GM21737 (cell line): ENCODE data around the gene REP15.
"Not testable (repeated sequence)": the region's sequence is repeated elsewhere in the genome, so short reads cannot be mapped to it uniquely, and the experiment has no call there.

ENCODE experiments used
- ATAC-seq: cut with Tn5 transposase; IDR thresholded peaks from one replicate; pipeline ENCODE4 v1.9.1; 2021; ENCODE audit warnings: mild to moderate bottlenecking, moderate library complexity; ENCODE audit not compliant: unreplicated experiment

Gene REP15, protein sequence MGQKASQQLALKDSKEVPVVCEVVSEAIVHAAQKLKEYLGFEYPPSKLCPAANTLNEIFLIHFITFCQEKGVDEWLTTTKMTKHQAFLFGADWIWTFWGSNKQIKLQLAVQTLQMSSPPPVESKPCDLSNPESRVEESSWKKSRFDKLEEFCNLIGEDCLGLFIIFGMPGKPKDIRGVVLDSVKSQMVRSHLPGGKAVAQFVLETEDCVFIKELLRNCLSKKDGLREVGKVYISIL

DNA sequence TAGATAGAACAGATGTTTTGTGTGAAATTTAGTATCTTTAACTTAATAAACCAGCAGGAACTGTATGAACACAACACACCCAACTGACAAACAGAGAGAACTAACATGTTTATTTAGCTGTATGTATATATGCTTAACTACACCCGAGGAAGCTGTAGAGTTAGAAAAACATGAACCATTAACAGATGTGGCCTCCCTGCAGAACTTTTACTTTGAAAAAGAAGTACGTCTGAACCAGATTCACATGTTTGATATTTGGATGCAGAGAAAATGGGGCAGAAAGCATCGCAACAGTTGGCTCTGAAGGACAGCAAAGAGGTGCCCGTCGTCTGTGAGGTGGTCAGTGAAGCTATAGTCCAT is at the start of gene REP15:
REP15 (plus strand) TSS at position 155 of the 360 bp plus-strand sequence; CDS start at position 271, 116 bp downstream.
- ATAC-seq, result no peak

DNA sequence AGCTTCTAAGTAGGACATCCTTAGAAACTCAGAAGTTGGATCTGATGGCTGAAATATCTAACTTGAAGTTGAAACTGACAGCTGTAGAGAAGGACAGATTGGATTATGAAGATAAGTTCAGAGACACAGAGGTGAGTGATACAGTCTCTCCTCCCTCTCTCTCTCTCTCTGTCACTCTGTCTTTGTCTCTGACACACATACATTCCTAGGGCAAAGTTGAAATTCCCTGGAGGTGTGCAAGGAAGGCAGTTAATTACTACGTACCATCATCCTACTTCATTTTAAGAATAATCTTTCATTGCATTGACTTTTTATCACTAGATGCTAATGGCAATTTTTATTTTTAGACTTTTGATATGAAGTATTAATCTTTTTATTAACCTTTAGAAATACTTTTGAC is 46.2 kb upstream of the REP15 start:
- no peak for ATAC-seq

DNA sequence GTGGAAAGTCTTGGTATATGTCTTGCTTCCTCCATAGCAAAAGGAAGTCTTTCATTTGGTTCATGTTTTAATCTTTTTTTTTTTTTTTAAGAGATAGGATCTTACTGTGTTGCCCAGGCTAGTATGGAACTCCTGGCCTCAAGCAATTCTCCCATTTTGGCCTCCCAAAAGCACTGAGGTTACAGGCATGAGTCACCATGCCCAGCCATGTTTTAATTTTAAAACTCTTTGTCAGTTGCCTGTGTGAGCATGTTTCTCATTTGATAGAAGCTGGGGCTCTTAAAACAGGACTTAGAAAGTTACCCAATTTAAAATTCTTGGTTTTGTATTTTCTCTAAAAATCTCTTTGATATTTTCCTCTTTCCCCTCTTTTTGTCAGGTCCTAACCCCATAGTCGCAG is 45.0 kb upstream of the REP15 start:
- no peak for ATAC-seq

DNA sequence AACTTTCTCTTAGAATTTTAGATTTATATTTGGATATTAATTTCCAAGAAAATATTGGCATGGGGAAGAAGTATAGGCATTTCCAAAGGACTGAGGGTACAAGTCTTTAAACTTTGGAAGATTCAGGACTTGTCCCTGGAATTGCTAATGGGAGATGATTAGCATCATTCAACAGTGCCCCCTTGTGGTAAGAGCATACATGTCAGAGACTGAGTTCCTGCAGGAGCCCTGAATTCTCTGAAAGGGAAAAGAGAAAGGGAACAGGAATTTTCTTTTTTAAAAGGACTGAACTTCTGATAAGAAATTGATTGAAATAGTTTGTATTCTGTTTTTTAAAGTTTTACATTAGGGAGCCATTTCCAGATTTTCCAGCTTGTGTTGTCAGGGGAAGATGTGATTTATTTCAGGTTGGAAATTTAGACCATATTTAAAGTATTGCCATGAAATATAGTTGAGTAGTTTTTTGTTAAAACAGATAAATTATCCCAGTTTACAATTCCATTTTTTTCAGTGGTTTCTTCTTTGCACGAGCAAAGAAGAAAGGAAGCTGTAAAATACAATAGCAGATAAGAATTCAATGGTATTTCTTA is 44.0 kb upstream of the REP15 start:
- ATAC-seq, result no peak

DNA sequence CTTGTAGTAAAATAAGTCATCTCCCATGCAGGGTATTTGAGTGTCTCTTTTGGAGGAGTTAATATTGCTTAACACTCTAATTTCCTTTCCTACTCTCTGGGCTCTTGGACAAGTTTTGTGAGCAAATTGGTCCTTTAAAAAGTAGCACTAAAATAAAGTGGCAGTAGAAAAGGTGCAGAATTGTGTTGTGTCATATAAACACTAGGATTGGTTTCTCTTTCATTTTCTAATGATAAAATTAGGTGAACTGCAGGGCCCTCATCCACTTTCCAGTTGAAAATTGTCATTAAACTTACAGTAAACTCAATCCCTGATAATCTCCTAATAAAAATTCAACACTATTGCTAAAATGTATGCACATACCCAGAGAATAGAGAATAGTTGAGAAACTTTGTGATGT is 42.6 kb upstream of the REP15 start:
- ATAC-seq, result no peak

DNA sequence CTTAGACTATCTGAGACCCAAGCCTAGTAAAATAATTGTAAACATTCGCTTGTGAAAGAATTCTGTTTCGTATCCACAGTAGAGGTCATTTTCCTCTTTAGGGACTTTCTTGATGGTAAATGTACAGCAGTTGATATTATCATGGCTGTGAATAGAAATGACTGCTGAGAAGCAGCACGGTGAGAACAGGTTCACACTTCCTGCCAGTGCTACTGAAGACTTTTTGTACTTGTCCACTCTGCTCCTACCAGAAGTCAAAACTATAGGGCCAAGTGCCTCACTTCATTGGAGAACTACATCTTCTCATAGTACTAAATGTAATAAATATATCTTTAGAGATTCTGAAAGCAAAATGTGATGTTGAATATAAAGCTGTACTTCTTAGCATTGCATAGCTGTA is 40.8 kb upstream of the REP15 start:
- ATAC-seq, result not testable (repeated sequence)

DNA sequence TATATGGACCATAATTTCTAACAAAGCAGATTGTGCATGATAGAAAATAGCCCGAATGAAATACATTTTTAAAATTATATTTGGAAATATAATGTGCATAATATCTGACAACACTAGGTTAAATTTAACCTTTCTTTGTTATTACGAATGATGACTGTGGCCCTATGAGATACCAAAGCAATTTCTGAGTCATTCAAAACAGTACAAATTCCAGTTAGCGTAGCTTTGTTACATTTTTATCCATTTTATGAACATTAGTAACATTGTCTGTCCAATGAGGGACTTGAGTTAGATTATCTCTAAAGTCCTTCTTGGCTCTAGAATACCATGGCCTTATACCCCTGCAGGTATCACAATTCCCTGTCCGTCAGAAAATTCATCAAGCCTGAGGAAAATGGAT is 39.0 kb upstream of the REP15 start:
- ATAC-seq, result no peak

DNA sequence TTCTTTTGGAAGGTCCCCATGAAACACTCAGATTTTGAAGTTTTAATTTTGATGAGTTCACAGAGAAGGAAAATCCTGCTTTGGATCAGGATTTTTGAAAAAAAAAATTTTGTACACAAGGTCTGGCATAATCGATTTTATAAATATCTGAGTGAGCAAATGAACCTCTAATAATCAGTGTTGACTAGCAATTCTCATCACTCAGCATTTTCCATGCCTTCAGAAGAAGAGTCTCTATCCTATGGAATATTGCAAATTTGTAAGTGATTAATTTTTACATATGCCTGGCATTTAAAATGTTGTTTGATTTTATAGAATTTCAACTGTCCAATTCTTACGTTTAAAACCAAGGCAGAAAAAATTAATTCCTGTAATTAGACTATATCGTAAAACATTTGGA is 30.5 kb upstream of the REP15 start:
- no peak for ATAC-seq

DNA sequence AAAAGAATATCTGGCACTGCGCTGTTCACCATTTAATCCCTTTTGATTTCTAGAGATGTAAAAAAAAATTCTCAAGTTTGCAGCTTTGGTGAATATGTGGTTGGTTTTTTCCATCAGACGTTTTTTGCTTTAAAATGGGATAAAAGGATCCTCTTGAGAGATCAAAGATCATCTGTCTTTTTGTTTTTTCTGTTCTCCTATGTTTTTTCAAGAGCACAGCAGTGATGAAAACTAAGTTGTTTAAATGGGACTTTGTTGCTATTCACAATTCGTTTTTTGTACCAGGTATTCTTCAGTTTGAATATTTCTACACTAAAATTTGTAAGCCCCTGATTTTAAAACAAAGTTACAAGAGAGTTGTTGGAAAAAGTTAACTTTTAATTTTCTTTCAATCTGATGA is 29.7 kb upstream of the REP15 start:
- ATAC-seq, result no peak

DNA sequence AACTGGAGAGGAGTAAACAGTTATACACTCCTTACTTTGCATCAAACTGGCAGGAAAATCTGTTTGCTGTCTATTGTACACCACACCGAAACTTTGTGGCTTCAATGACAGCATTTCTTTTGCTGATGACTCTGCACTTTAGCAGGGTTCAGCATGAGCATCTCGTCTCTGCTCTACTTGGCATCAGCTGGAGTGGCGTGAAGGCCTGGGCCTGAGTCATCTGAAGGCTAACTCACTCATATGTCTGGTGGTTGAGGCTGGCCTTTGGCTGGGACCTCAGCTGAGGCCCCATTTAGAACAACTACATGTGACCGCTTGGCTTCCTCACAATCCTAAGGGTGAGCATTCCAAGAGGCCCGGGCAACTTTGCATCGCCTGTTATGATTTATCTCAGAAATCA is 28.7 kb upstream of the REP15 start:
- no peak for ATAC-seq

DNA sequence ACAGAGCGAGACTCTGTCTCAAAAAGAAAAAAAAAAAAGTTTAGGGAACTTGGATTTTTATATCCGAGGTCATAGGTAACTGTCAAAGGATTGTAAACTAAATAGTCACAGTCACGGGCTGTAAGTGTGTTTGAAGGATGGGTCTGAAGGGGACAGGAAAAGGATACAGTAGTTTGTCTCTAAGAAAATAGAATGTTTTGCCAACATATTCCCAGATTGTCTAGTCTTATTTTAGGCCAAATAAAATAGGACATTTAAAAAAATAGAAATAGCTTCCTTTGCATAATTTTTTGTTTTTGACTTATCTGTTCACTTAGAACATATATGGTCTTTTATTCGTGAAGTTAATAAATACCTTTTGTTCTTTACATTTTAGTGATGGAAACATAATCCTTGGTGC is 24.2 kb upstream of the REP15 start:
- ATAC-seq, result no peak

DNA sequence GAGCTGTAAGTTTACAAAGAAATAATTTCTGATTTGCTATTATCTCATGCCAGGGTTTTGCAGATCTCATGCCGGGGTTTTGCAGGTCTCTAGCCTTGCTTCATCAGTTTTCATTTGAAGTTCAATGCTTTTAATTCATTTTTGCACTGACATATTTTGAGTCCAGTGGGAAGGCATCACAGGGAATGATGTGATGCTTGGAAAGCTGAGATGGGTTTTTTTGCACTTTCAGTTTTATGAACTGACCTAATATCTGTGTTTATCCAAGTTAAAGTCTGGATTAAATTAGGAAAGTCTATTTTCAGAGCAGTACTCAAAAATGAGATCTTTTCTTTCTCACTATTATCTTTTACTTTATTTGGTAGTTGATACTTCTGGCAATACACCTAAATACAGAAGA is 23.6 kb upstream of the REP15 start:
- no peak for ATAC-seq

DNA sequence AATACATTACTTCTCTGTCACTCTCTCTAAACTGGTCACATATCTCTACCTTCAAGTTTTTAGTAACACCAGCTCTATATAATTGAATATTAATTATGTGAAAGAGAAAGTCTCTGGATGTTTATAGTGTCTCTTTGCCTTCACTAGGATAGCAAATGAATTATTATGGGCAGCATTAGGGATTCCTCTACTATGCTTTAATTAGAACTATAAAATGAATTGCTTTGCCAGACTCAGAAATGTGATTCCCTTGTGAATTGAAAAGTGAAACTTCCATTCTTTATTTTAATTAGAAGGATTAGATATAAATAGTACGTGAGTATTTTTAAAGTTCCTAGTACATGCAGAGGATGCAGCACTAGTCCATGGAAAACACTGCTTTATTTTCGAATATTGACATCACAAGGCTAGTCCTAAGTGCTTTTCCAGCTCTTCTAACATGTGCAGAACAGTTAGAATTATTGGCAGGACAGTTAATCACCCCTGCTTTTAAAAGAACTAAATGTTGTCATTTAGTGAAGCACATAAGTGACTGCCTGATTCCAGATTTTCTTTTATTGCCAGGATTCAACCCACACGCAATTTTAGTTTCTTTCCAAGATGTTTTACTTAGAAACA is 23.0 kb upstream of the REP15 start:
- ATAC-seq, result no peak

DNA sequence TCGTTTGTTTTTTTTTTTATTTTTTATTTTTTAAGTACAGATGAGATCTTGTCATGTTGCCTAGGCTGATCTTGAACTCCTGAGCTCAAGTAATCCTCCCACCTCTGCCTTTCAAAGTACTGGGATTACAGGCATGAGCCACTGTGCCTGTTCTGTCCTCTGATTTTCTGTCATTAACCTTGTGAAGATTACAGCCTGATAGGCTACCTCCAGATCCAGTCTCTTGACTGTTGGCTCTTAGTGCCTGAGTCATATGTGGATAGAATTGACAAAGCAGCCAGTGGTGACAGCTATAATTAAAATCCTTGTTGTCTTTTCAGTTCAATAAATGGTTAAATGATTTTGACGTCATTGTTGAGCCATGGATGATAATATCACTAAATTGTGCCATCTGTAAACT is 21.3 kb upstream of the REP15 start:
- ATAC-seq, result no peak

DNA sequence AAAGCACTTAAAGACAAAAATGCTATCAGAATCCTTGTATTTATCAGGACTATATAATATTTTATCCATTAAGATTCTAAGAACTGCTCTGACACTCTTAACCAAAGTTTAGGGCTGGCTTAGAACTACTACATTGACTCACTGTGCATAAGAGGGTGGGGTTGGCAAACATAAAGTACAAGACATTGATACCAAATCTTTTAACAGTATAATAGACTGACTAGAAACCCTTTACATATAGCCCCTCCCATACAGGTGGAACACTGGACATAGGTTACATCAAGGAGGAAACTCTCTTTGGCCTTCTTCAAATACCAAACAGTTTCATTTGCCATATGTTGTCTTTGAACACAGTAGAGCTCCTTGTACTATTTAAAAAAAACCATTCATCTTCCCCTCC is 15.6 kb upstream of the REP15 start:
- ATAC-seq, result no peak

DNA sequence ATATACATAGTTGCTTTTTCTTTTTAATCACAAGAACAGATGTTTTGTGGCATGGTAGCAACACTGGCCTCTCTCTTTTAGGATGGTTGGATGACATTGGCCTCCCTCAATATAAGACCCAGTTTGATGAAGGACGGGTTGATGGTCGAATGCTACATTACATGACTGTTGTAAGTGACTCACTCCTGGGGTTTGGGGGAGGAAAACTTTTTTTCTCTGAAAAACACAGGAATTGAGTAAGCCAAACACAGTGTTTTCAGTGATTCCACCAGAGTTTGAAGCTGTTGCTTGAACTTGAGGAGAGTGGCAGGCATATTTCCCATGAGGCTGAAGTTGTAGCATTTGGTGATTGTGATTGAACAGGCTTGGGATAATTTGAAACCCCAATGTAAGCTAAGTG is 13.7 kb upstream of the REP15 start:
- no peak for ATAC-seq

DNA sequence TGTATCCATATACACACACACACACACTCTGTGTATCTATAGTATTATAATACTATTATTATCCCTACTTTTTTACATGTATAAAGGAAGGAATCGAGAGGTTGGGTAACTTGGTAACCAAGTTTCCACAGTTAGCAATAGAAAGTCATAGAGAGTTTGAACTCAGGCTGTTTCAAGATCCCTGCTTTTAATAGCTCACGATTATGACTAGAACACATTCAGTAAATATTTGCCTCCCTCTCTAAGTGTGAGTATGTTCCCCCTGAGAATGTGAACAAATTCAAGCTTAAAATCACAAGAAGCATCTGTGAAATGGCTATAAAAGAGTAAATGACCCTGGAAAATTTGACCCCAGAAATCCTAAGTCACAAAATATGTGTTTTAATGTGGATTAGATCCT is 11.0 kb upstream of the REP15 start:
- ATAC-seq, result no peak

DNA sequence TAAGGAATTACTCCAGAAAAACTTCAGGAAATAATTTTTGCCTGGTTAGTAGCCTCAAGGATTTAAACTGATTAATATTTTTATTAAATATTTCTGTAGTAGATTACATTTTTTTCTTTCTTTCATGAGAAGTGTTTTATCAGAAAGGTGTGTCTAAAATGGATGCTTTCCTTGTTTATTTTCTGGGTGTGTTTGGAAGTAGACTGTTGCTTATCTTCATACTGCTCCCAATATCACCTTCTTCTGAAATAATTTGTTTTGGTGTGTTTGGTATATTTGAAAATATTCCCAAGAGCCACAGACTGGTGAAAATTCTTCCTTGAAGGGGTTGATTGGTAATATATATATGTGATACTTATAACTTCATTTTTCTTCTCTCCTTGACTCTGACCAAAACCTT is 10.1 kb upstream of the REP15 start:
- ATAC-seq, result no peak

DNA sequence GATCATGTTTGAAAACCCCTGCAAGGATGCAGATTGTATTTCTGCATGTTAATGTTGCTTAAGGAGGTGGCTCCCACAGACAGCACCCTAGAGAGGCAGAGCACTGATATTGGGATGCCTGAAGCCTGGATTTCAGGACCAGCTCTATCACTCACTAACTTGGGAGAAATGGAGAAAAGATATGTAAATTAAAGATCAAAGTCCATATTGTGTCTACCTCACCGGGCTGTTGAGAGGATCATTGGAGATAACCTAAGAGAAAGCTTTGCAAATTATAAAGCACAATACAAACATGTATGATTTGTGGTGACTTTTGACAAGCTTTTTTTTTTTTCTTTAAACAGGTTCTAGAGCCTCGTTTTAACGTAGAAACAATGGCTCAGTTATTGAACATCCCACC is 7.6 kb upstream of the REP15 start:
- no peak for ATAC-seq

DNA sequence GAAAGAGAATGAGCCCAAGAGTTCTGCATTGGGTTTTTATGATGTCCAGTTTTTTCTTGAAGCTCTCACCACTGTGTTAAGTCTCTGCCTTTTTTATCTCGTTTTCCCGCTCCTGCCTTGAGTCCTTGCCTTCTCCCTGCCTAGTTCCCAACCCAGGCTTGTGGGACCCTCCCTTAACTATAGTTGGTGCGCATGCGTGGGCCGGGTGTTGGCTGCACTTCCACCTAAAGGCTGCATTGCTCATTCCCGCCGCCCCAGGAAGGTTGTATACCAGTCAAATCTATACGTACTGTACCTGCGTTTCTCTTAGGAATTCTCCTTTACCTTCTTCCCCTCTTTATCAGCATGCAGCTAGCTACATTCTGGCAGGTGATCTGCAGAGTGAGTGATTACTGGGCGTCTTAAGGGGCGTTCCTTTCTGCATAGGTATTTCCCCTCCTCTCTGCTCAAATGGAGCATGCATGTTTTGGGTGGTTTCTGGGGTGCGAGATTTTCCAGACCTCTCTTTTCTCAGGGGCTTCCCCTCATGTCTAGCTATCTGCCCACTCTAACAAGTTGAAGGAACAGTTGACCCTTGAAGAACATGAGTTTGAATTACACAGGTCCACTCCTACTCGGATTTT is 6.6 kb upstream of the REP15 start:
- no peak for ATAC-seq

DNA sequence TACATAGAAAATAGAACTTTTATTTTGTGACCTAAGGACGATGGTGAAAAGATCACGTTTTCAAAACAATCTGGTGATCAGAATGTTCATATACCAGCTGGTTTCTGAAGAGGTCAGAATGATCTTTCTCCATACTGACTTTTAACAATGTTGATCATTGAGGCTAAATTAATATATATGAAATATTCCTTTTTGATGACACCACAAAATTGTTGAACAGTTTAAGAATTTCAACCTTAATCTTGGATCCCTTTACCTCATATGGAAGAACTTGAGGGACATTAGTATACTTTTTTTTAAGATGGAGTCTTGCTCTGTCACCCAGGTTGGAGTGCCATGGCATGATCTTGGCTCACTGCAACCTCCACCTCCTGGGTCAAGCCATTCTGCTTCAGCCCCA is 2.8 kb upstream of the REP15 start:
- ATAC-seq, result no peak

DNA sequence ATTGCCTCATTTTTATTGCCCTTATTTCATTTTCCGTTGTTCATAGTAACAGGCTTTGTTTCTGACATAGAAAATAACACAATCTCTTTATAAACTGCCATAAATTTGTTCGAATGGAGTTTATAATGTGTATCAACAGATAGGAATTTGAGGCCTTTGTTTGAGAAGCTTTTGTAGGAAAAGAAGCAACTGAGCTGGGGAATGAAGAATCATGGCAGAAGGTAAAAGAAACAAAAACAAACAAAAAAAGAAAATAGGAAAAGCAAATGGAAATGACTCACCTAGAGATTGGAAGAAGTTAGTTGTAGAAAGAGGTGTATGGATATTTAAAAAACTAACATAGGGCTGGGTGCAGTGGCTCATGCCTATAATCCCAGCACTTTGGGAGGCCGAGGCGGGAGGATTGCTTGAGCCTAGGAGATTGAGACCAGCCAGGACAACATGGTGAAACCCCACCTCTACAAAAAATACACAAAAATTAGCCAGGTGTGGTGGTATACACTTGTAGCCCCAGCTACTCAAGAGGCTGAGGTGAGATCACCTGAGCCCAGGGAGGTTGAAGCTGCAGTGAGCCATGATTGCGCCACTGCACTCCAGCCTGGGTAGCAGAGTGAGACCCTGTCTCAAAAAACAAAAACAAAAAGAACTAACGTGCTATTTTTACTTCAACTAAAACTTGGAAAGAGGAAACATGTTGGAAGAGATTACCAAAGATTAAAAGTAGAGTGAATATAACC is 523 bp upstream of the REP15 start:
- no peak for ATAC-seq
